GM12878 (cell line): ENCODE measurements around the gene MEGF11. TPM values are rescaled to one million over a fixed set of nuclear protein-coding genes. Genes with fewer than 3 reads are reported as not detected.

Experiments
- ATAC-seq: fragments of 200-7000 bp; cut with Tn5 transposase; 3 replicates; pipeline ENCODE4 v1.9.1; 2020; ENCODE audit warnings: mild to moderate bottlenecking, moderate library complexity
- BruUV-seq: library from RNA; stranded (reverse); fragments of 400-500 nt; replicated peaks from 2 replicates; lab custom pipeline; 2021; lab: Mats Ljungman, UMichigan
- CTCF ChIA-PET: fragments of 300-600 bp; sonication (Branson Sonifier 250); formaldehyde crosslinking; extraction: SDS; loops from one replicate; lab custom pipeline; 2021; ENCODE audit warnings: inconsistent platforms; lab: Yijun Ruan, JAX
- POLR2A ChIA-PET: fragments of 350-600 bp; formaldehyde crosslinking; extraction: SDS; loops from one replicate; lab custom pipeline; 2021; ENCODE audit warnings: inconsistent platforms; lab: Charles Lee
- RAD21 ChIA-PET: fragments of 300-600 bp; sonication (Branson Sonifier 250); formaldehyde crosslinking; loops from one replicate; lab custom pipeline; 2023; ENCODE audit warnings: antibody characterized with exemption; ENCODE audit not compliant: unreplicated experiment; lab: Charles Lee
- SMC1A ChIA-PET: fragments of 300-600 bp; sonication (Branson Sonifier 250); formaldehyde crosslinking; loops from one replicate; lab custom pipeline; 2023; ENCODE audit not compliant: unreplicated experiment, uncharacterized antibody; lab: Charles Lee
- DNase-seq: peaks from one replicate; pipeline ENCODE4 v3.0.0-alpha.2; 2011; ENCODE audit warnings: low read depth, low spot score
- FAIRE-seq: peaks from 3 replicates; lab custom pipeline; 2011; peaks lifted over from hg19 to GRCh38; lab: Jason Lieb, UNC
- H2AFZ ChIP-seq: 2 replicates; pipeline ENCODE4 v1.6.0; 2011; ENCODE audit warnings: low read depth, low read length, control low read depth; ENCODE audit not compliant: control insufficient read depth
- H3K27ac ChIP-seq: 2 replicates; pipeline ENCODE4 v1.5.1; 2011; ENCODE audit warnings: control low read depth; ENCODE audit not compliant: control insufficient read depth, insufficient read depth
- H3K27me3 ChIP-seq, 2 experiments: replicated peaks in 1 of 2; 2 replicates each; pipeline versions ENCODE4 v1.6.0 to v1.6.1; 2011; ENCODE audit warnings: low read length in 1 of 2; ENCODE audit not compliant: control insufficient read depth in 2 of 2, insufficient read depth in 2 of 2
- H3K36me3 ChIP-seq, 2 experiments: 2 replicates each; pipeline ENCODE4 v1.5.1; 2011; ENCODE audit warnings: low read length in 1 of 2; ENCODE audit not compliant: control insufficient read depth in 2 of 2, insufficient read depth in 2 of 2
- H3K4me1 ChIP-seq: 2 replicates; pipeline ENCODE4 v1.6.1; 2011; ENCODE audit warnings: mild to moderate bottlenecking, low read length, moderate library complexity, mixed read lengths; ENCODE audit not compliant: control insufficient read depth, insufficient read depth
- H3K4me2 ChIP-seq: 2 replicates; pipeline ENCODE4 v1.6.0; 2011; ENCODE audit warnings: control low read depth; ENCODE audit not compliant: control insufficient read depth, insufficient read depth
- H3K4me3 ChIP-seq: fragments of 200-600 bp; sonication (generic); 2 replicates; pipeline ENCODE4 v1.5.1; 2016
- H3K79me2 ChIP-seq: 2 replicates; pipeline ENCODE4 v1.6.0; 2011; ENCODE audit warnings: low read length; ENCODE audit not compliant: control insufficient read depth, insufficient read depth
- H3K9ac ChIP-seq: 2 replicates; pipeline ENCODE4 v1.8.0; 2011; ENCODE audit warnings: low read length, control low read depth, mixed read lengths; ENCODE audit not compliant: control insufficient read depth, insufficient read depth
- H3K9me3 ChIP-seq: replicated peaks from 3 replicates; pipeline ENCODE4 v1.5.1; 2011; ENCODE audit warnings: mild to moderate bottlenecking, low read length; ENCODE audit not compliant: control insufficient read depth, insufficient read depth
- H4K20me1 ChIP-seq: 2 replicates; pipeline ENCODE4 v1.6.0; 2011; ENCODE audit not compliant: control insufficient read depth, insufficient read depth
- BMI1 ChIP-seq: fragments of 450-650 bp; IDR thresholded peaks from 2 replicates; pipeline ENCODE4 v1.6.1; 2016; ENCODE audit warnings: mild to moderate bottlenecking, moderate library complexity, borderline replicate concordance
- DPF2 ChIP-seq: fragments of 450-650 bp; IDR thresholded peaks from 2 replicates; pipeline ENCODE4 v1.6.1; 2017; ENCODE audit warnings: mild to moderate bottlenecking
- EZH2 ChIP-seq: IDR thresholded peaks from 2 replicates; pipeline ENCODE4 v1.6.1; 2012; ENCODE audit warnings: low read depth, mild to moderate bottlenecking, control low read depth, inconsistent platforms, low read length, borderline replicate concordance; ENCODE audit not compliant: control insufficient read depth
- HDAC2 ChIP-seq: fragments of 200-600 bp; sonication (generic); IDR thresholded peaks from 2 replicates; pipeline ENCODE4 v1.6.1; 2017
- HDGF ChIP-seq: fragments of 450-650 bp; IDR thresholded peaks from 2 replicates; pipeline ENCODE4 v1.6.1; 2016; ENCODE audit warnings: antibody characterized with exemption
- NBN ChIP-seq: fragments of 450-650 bp; IDR thresholded peaks from 2 replicates; pipeline ENCODE4 v1.6.1; 2016
- NFXL1 ChIP-seq: fragments of 450-650 bp; IDR thresholded peaks from 2 replicates; pipeline ENCODE4 v1.6.1; 2017; ENCODE audit warnings: antibody characterized with exemption, mild to moderate bottlenecking, borderline replicate concordance
- RAD21 ChIP-seq: IDR thresholded peaks from 2 replicates; pipeline ENCODE4 v1.6.1; 2011; ENCODE audit warnings: mild to moderate bottlenecking, low read depth, low read length, moderate library complexity; ENCODE audit not compliant: insufficient read depth
- RB1 ChIP-seq: fragments of 450-650 bp; formaldehyde crosslinking; IDR thresholded peaks from 2 replicates; pipeline ENCODE4 v1.6.1; 2017; ENCODE audit warnings: mild to moderate bottlenecking, borderline replicate concordance
- SRF ChIP-seq, 2 experiments: IDR thresholded peaks; 2 replicates each; pipeline ENCODE4 v1.6.1; 2011; ENCODE audit warnings: low read depth in 2 of 2, low read length in 2 of 2, mild to moderate bottlenecking in 1 of 2, moderate library complexity in 1 of 2
- ZNF207 ChIP-seq: fragments of 450-650 bp; IDR thresholded peaks from 2 replicates; pipeline ENCODE4 v1.6.1; 2014; ENCODE audit warnings: antibody characterized with exemption, mild to moderate bottlenecking, borderline replicate concordance
- ZZZ3 ChIP-seq: IDR thresholded peaks from 2 replicates; pipeline ENCODE4 v1.6.1; 2011; ENCODE audit warnings: low read depth; ENCODE audit not compliant: control insufficient read depth, insufficient read length
- WGBS: methylation state at CpG from one replicate; pipeline ENCODE4 v1.1.6; 2016; ENCODE audit warnings: low lambda C conversion rate; ENCODE audit not compliant: insufficient replicate concordance, insufficient coverage; ENCODE audit errors: missing lambda C conversion rate; 5-methylcytosine and 5-hydroxymethylcytosine counted together
- in situ Hi-C: fragments of 300-500 bp; cut with MboI; formaldehyde crosslinking; loops from 9 replicates; pipeline ENCODE4 v1.14.3; 2018; ENCODE audit warnings: mixed read lengths
- intact Hi-C: fragments of 100-400 bp; cut with micrococcal nuclease; formaldehyde crosslinking; loops from one replicate; pipeline ENCODE4 v1.14.2; 2022; ENCODE audit not compliant: unreplicated experiment
- polyA plus RNA-seq, 11 experiments: library from polyadenylated mRNA; depleted of rRNA in 4 of 11; unstranded in 6 of 11; stranded (reverse) in 5 of 11; fragments of >200 nt; fragmentation: Nextera tagmentation in 4 of 11; fragmentation: Illumina TruSeq in 1 of 11; extraction: Ambion mirVana in 4 of 11; extraction: Trizol in 1 of 11; gene quantifications; 1 replicate in 1 of 11; 2 replicates in 10 of 11; pipeline versions ENCODE4 v1.2.1 to v1.2.3, GENCODE V29; 2011 to 2016; ENCODE audit warnings: inconsistent platforms in 2 of 11, missing spikeins in 2 of 11, low read depth in 1 of 11
- total RNA-seq, 4 experiments: library from RNA; depleted of rRNA in 3 of 4; stranded (reverse); fragments of >200 nt in 3 of 4; fragmentation: Illumina TruSeq in 1 of 4; extraction: Trizol in 1 of 4; gene quantifications; 2 replicates each; pipeline versions ENCODE4 v1.2.1 to v1.2.3, GENCODE V29; 2013 to 2021
- TF ChIP-seq, protein P1 (sequence below): IDR thresholded peaks from 2 replicates; pipeline ENCODE4 v1.6.1; 2012; ENCODE audit warnings: low read length, inconsistent platforms
- TF ChIP-seq, protein P2 (sequence below): IDR thresholded peaks from 2 replicates; pipeline ENCODE4 v1.6.1; 2011; ENCODE audit warnings: low read depth, mild to moderate bottlenecking, low read length, moderate library complexity, borderline replicate concordance; ENCODE audit errors: extremely low read depth
- TF ChIP-seq, protein P3 (sequence below): fragments of 450-650 bp; IDR thresholded peaks from 2 replicates; pipeline ENCODE4 v1.6.1; 2016; ENCODE audit warnings: mild to moderate bottlenecking, moderate library complexity, borderline replicate concordance
- TF ChIP-seq, protein P4 (sequence below): fragments of 450-650 bp; IDR thresholded peaks from 2 replicates; pipeline ENCODE4 v1.6.1; 2014; ENCODE audit warnings: mild to moderate bottlenecking

The MEGF11 gene
- total and polyA plus RNA-seq, 10 of the 15 experiments (the other 5 are each of a cell fraction or from before 2014, with no cell fraction given), result 0.03 to 1.7 (median 0.49) TPM

DNA sequence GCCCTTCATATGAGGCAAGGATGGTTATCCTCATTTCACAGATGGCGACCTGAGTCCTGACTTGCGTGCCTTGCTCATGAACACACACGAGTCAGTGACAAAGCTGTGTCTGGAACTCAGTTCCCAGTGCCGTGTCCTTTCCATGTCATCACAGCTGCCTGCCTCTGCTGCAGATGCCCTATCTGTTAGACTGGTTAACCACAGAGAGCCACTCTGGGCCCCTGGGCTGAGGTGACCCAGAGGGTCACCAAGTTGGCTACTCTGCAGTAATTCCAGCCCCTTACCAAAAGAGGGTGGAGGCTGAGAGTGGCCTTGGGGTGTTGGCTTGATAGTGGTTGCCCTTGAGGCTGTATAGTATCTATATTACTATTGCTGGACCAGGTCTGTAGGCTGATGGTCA lies 343.2 kb downstream of the MEGF11 start:
- ChIA-PET SMC1A (interaction anchor here (1.3 kb wide), 1 partner anchor 11 kb away, joined by 4 read pairs; no protein-coding TSS in a partner anchor), POLR2A (interaction anchor here (0.6 to 1.2 kb wide), 2 partner anchors 11 to 41 kb away, joined by 3 to 6 read pairs; partner anchors contain the start of gene RAB11A), RAD21 (interaction anchor here (0.7 kb wide), 1 partner anchor 12 kb away, joined by 3 read pairs; no protein-coding TSS in a partner anchor), CTCF (interaction anchor here (1.3 kb wide), 1 partner anchor 8 kb away, joined by 4 read pairs; no protein-coding TSS in a partner anchor)
- Histone ChIP-seq H2AFZ (no peak overlapping the region), H3K9ac (no peak overlapping the region), H3K27ac (no peak overlapping the region), H3K4me1 (peaks cover 4% of the 10 kb centered on the region), H3K4me3 (no peak overlapping the region), H3K27me3 (no peaks in the 10 kb centered on the region), H4K20me1 (no peaks in the 10 kb centered on the region), H3K4me2 (no peak overlapping the region), H3K9me3 (no peaks in the 10 kb centered on the region), H3K36me3 (peaks cover 4 to 8% of the 10 kb centered on the region in 2 experiments), H3K79me2 (no peaks in the 10 kb centered on the region)
- DNase-seq (no peak), ATAC-seq (no peak), FAIRE-seq (no peak)
- intact Hi-C loops, result no loop called here
- BruUV-seq, result no TSS peak
- in situ Hi-C loops, result no loop called here
- WGBS, result 92% methylated on average over 4 of the region's 4 CpGs
- TF ChIP-seq, protein P1, sequence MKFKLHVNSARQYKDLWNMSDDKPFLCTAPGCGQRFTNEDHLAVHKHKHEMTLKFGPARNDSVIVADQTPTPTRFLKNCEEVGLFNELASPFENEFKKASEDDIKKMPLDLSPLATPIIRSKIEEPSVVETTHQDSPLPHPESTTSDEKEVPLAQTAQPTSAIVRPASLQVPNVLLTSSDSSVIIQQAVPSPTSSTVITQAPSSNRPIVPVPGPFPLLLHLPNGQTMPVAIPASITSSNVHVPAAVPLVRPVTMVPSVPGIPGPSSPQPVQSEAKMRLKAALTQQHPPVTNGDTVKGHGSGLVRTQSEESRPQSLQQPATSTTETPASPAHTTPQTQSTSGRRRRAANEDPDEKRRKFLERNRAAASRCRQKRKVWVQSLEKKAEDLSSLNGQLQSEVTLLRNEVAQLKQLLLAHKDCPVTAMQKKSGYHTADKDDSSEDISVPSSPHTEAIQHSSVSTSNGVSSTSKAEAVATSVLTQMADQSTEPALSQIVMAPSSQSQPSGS, result no peak
- TF ChIP-seq ZZZ3 (no peak), HDGF (no peak), SRF (IDR thresholded peaks at IDR 0.05; ENCODE audit: low read depth in 2 of 2, low read length in 2 of 2) (no peak), BMI1 (no peak), NBN (no peak), ZNF207 (no peak), DPF2 (no peak), NFXL1 (no peak), RB1 (no peak), EZH2 (no peak), RAD21 (no peak), HDAC2 (no peak)
- TF ChIP-seq, protein P2, sequence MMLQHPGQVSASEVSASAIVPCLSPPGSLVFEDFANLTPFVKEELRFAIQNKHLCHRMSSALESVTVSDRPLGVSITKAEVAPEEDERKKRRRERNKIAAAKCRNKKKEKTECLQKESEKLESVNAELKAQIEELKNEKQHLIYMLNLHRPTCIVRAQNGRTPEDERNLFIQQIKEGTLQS, result no peak
- TF ChIP-seq, protein P3, sequence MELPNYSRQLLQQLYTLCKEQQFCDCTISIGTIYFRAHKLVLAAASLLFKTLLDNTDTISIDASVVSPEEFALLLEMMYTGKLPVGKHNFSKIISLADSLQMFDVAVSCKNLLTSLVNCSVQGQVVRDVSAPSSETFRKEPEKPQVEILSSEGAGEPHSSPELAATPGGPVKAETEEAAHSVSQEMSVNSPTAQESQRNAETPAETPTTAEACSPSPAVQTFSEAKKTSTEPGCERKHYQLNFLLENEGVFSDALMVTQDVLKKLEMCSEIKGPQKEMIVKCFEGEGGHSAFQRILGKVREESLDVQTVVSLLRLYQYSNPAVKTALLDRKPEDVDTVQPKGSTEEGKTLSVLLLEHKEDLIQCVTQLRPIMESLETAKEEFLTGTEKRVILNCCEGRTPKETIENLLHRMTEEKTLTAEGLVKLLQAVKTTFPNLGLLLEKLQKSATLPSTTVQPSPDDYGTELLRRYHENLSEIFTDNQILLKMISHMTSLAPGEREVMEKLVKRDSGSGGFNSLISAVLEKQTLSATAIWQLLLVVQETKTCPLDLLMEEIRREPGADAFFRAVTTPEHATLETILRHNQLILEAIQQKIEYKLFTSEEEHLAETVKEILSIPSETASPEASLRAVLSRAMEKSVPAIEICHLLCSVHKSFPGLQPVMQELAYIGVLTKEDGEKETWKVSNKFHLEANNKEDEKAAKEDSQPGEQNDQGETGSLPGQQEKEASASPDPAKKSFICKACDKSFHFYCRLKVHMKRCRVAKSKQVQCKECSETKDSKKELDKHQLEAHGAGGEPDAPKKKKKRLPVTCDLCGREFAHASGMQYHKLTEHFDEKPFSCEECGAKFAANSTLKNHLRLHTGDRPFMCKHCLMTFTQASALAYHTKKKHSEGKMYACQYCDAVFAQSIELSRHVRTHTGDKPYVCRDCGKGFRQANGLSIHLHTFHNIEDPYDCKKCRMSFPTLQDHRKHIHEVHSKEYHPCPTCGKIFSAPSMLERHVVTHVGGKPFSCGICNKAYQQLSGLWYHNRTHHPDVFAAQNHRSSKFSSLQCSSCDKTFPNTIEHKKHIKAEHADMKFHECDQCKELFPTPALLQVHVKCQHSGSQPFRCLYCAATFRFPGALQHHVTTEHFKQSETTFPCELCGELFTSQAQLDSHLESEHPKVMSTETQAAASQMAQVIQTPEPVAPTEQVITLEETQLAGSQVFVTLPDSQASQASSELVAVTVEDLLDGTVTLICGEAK, result no peak
- TF ChIP-seq, protein P4, sequence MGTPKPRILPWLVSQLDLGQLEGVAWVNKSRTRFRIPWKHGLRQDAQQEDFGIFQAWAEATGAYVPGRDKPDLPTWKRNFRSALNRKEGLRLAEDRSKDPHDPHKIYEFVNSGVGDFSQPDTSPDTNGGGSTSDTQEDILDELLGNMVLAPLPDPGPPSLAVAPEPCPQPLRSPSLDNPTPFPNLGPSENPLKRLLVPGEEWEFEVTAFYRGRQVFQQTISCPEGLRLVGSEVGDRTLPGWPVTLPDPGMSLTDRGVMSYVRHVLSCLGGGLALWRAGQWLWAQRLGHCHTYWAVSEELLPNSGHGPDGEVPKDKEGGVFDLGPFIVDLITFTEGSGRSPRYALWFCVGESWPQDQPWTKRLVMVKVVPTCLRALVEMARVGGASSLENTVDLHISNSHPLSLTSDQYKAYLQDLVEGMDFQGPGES, result no peak
